ENCODE results near the gene AXIN1.
"Not testable (repeated sequence)": the region's sequence is repeated elsewhere in the genome, so short reads cannot be mapped to it uniquely, and the experiment has no call there.

Gene AXIN1

GRCh38 chr16:352547-353403 lies at the start of gene AXIN1:
TSS of gene AXIN1 (minus strand) at chr16:352723. CDS start at chr16:347025, 5,698 bp downstream.
- peak; percentile 99 for DNase-seq

- DNase-seq = peak; percentile 96
Measured at GRCh38 chr16:401468-402348, 49.2 kb upstream of the AXIN1 start, which contains the start of gene DECR2. TSS of gene DECR2 (plus strand) at chr16:401885. CDS start at chr16:401964, 79 bp downstream.

- DNase-seq = no peak
Measured at GRCh38 chr16:400061-400591, 47.6 kb upstream of the AXIN1 start.

- DNase-seq = no peak
Measured at GRCh38 chr16:399340-400019, 47.0 kb upstream of the AXIN1 start.

GRCh38 chr16:398561-399339 lies 46.2 kb upstream of the AXIN1 start:
- no peak for DNase-seq

GRCh38 chr16:397736-398332 lies 45.3 kb upstream of the AXIN1 start:
- DNase-seq = peak; percentile 33

- peak; percentile 16 for DNase-seq
Measured at GRCh38 chr16:397135-397661, 44.7 kb upstream of the AXIN1 start, which contains the start of gene NME4. TSS of gene NME4 (plus strand) at chr16:397199. CDS start at chr16:397223, 24 bp downstream.

- no peak for DNase-seq
Measured at GRCh38 chr16:396605-397004, 44.1 kb upstream of the AXIN1 start.

- DNase-seq = no peak
Measured at GRCh38 chr16:396199-396598, 43.7 kb upstream of the AXIN1 start.

- no peak for DNase-seq
Measured at GRCh38 chr16:392450-393030, 40.0 kb upstream of the AXIN1 start.

- peak; percentile 78 for DNase-seq
Measured at GRCh38 chr16:391885-392335, 39.4 kb upstream of the AXIN1 start.

GRCh38 chr16:389352-389751 lies 36.8 kb upstream of the AXIN1 start:
- no peak for DNase-seq

- DNase-seq = not testable (repeated sequence)
Measured at GRCh38 chr16:387761-388666, 35.5 kb upstream of the AXIN1 start.

- no peak for DNase-seq
Measured at GRCh38 chr16:386641-387156, 34.2 kb upstream of the AXIN1 start.

- DNase-seq = peak; percentile 49
Measured at GRCh38 chr16:383326-384051, 31.0 kb upstream of the AXIN1 start.

- peak; percentile 73 for DNase-seq
Measured at GRCh38 chr16:381789-382717, 29.5 kb upstream of the AXIN1 start, which contains the start of gene PGAP6. TSS of gene PGAP6 (minus strand) at chr16:381978. CDS start at chr16:381821, 157 bp downstream.

All from CD4-positive, alpha-beta T cell treated with Interleukin-21 for 1 hour (primary cell).